HG03378 (cell line): ENCODE measurements around the gene POFUT1.
A peak's percentile ranks its signal among the peaks of the same experiment; 100 is the strongest.
"Not testable (repeated sequence)": the region's sequence is repeated elsewhere in the genome, so short reads cannot be mapped to it uniquely, and the experiment has no call there.

Source experiments
- ATAC-seq: cut with Tn5 transposase; IDR thresholded peaks from one replicate; pipeline ENCODE4 v1.9.1; 2021; ENCODE audit warnings: mild to moderate bottlenecking, moderate library complexity; ENCODE audit not compliant: unreplicated experiment

The POFUT1 gene

DNA sequence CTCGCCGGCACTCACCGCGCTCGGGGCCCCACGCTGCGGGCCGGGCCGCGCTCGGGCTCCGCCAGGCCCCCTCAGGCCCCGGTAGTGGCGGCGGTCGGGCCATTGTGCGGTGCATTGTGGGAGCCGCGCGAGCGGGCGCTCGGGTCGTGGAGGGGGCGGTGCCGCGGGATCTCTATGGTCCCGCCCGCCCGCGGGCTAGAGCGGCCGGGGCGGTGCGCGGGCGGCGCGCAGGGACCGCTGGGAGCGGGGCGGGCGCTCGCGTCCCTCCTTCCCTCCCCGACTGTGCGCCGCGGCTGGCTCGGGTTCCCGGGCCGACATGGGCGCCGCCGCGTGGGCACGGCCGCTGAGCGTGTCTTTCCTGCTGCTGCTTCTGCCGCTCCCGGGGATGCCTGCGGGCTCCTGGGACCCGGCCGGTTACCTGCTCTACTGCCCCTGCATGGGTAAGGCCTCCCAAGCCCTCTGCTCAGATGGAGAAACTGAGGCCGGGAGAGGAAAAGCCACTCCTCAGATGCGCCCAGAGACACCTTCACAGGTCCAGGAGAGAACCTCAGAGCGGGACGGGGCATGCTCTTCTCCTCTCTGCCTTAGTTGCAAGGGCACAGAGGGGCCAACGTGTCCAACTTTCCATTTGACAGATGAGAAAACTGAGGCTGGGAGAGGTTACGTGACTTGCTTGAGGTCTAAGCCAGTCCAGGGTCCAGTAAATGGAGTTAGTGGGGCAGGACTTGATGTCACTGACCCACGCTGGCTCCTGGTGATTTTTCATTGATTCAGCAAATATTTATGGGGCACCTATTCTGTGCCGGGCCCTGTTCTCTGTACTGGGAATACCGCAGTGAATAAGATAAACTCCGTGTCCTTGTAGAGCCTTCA, at the start of gene POFUT1, which contains the start of gene PLAGL2:
Gene POFUT1, plus strand, starts transcription at position 255 of the 873 bp plus-strand sequence. Its CDS starts 62 bp downstream, at position 317.
Gene PLAGL2, minus strand, starts transcription at position 118 of the 873 bp plus-strand sequence. CDS start 5,565 bp downstream, outside the sequence.
- ATAC-seq: peak; percentile 49

DNA sequence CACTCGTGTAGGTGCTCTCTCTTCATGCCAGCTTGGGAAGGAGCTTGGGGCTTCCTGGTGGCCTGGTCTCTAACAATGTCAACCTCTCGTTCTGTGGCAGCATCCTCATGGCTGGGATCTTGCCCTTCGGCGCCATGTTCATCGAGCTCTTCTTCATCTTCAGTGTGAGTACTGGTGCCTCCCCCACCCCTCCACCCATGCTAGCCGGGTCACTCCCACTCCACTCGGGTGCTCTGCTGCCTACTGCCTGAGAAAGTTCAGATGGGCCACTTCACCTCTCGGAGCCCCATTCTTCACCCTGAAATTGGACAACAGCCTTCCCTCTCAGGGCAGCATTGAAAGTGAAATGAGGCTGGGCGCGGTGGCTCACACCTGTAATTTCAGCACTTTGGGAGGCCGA, 49.3 kb upstream of the POFUT1 start:
- ATAC-seq: no peak

- no peak for ATAC-seq
Measured at GRCh38 chr20:32158943-32159660, 48.6 kb upstream of the POFUT1 start.

DNA sequence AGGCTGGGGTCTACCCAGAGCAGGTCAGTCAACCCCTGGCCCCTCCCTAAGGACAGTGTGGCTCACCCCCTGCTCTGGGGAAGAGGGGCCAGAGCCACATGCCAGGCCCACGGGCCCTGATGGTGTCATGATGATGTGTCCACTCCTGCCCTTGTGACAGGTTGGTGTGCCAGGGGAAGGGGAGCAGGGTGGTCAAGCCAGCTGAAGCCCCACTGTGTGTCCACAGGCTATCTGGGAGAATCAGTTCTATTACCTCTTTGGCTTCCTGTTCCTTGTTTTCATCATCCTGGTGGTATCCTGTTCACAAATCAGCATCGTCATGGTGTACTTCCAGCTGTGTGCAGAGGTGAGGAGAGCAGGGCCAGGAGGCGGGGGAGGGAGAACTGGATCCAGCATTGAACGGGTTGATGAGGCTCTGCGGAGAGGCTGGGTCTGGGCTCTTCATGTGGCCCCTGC, 47.9 kb upstream of the POFUT1 start:
- no peak for ATAC-seq

GRCh38 chr20:32160341-32160740, 47.3 kb upstream of the POFUT1 start:
- ATAC-seq: no peak

DNA sequence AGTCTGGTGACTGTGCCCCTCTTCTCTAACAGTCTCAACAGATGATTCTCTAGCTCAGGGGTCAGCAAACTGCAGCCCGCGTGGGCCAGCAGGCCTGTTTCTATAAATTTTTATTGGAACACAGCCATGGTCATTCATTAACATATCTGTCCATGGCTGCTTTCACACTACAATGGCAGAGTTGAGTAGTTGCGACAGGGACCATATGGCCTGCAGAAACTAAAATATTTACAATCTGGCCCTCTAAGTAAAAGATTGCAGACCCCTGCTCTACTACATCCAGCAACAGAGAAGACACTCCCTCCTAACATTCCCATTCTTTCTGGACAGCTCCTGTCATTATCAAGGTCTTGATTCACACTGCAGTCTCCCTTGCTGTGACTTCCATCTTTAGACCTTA, 45.3 kb upstream of the POFUT1 start:
- no peak for ATAC-seq

DNA sequence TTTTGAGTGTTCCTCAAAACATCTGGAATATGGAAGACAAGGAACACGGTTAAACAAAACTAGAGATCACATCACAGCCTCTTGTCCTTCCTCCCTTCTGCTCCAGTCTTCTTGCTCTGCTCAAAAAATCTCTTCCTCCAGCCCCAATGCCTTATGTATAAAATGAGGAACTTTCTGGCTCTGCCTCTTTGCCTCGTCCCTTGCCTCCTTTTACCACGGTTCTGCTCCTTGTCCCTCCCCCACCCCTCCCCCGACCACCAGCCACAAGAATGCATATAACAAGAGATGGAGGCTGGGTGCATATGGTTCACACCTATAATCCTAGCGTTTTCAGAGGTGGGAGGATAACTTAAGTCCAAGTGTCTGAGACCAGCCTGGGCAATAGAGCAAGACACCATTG, 43.7 kb upstream of the POFUT1 start:
- no peak for ATAC-seq

GRCh38 chr20:32164984-32165735, 42.5 kb upstream of the POFUT1 start:
- no peak for ATAC-seq

- no peak for ATAC-seq
Measured at GRCh38 chr20:32165836-32166545, 41.7 kb upstream of the POFUT1 start.

GRCh38 chr20:32167552-32167951, 40.1 kb upstream of the POFUT1 start:
- no peak for ATAC-seq

GRCh38 chr20:32168184-32168910, 39.3 kb upstream of the POFUT1 start:
- no peak for ATAC-seq

- ATAC-seq: not testable (repeated sequence)
Measured at GRCh38 chr20:32177696-32178095, 30.0 kb upstream of the POFUT1 start.

GRCh38 chr20:32179515-32179914, 28.2 kb upstream of the POFUT1 start:
- ATAC-seq: no peak

- ATAC-seq: no peak
Measured at GRCh38 chr20:32179934-32180333, 27.7 kb upstream of the POFUT1 start.

DNA sequence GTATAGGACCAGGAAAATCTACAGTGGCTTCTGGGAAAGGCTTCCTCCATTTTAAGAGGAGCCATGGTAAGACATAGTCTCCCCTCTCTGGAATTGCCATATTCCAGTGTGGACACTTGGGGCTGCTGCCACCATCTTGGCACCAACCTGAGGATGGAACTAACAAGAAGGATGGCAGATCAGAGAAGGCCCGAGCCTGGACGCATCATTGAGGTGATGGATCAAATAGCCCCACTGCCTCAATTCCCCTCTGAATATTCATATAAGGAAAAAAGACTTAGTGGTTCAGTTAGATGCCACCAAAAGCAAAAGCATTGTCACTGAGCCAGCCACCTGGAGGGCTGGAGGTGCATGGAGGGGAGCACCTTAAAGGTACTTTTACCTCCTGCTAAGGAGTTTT, 26.1 kb upstream of the POFUT1 start:
- no peak for ATAC-seq

- no peak for ATAC-seq
Measured at GRCh38 chr20:32183947-32184635, 23.6 kb upstream of the POFUT1 start.

DNA sequence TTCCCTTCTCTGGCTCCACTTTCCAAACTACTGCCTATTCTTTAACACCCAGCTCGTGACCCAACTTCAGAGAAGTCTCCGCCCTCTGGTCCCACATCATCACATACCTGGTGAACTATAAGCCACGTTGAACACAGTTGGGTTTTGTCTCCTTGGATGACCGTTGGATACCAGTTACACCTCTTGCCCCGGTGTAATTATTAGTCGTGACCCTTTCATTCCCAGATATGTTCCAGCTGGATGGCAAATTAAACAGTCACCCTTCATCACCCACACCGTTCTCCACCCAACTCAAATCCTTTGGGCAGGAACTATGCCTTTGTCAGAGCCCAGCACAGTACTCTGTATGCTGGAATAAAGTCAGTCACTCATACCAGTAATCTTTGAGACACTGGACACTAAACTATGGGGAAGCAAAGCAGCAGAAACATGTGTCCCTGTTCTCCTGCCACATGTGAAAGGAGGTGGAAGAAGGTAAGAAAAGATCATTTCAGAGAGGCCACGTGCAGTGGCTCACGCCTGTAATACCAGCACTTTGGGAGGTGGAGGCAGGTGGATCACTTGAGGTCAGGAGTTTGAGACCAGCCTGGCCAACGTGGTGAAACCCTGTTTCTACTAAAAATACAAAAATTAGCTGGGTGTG, 22.6 kb upstream of the POFUT1 start:
- ATAC-seq: no peak

DNA sequence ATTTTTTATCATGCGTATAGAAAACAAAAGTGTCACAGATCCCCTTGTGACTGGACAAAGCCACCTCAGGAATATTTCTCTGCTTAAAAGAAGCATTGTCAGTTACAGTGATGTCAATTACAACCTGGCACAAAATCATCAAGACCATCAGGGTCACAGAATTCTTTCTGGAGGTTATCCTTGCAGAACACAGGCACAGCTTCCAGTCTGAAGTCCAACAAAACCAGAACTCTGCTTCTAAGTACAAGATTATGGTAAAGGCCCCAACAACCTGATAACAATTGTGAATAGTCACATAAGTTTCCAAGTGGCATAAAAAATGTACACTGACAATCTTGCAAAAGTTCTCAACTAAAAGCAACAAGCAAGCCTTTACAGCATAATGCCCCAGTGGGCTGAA, 21.2 kb upstream of the POFUT1 start:
- ATAC-seq: no peak
